GM23338 (cell line): ENCODE results near the gene GAA. TPM values are rescaled to one million over a fixed set of nuclear protein-coding genes. Genes with fewer than 3 reads are reported as not detected.

Source experiments
- ATAC-seq: fragments of 200-7000 bp; cut with Tn5 transposase; 3 replicates; pipeline ENCODE4 v1.9.1; 2020
- DNase-seq: peaks from one replicate; pipeline ENCODE4 v3.0.0-alpha.2; 2015; ENCODE audit warnings: low spot score
- H2AFZ ChIP-seq: fragments of 200-600 bp; sonication (generic); 2 replicates; pipeline ENCODE4 v1.8.0; 2016; ENCODE audit warnings: antibody characterized with exemption, mild to moderate bottlenecking, moderate library complexity
- H3F3A ChIP-seq: fragments of 200-600 bp; sonication (generic); replicated peaks from 2 replicates; pipeline ENCODE4 v1.8.0; 2017; ENCODE audit warnings: antibody characterized with exemption, mixed run types, low read depth
- H3K27ac ChIP-seq: fragments of 200-600 bp; sonication (generic); 2 replicates; pipeline ENCODE4 v1.6.1; 2016; ENCODE audit warnings: low read depth
- H3K27me3 ChIP-seq: fragments of 200-600 bp; sonication (generic); 2 replicates; pipeline ENCODE4 v1.8.0; 2016; ENCODE audit warnings: mild to moderate bottlenecking, mixed run types, moderate library complexity; ENCODE audit not compliant: insufficient read depth
- H3K36me3 ChIP-seq: fragments of 200-600 bp; sonication (generic); 2 replicates; pipeline ENCODE4 v1.8.0; 2016; ENCODE audit warnings: mild to moderate bottlenecking; ENCODE audit not compliant: insufficient read depth
- H3K4me1 ChIP-seq: fragments of 200-600 bp; sonication (generic); 2 replicates; pipeline ENCODE4 v1.8.0; 2016; ENCODE audit warnings: mild to moderate bottlenecking, moderate library complexity; ENCODE audit not compliant: insufficient read depth
- H3K4me2 ChIP-seq: fragments of 200-600 bp; sonication (generic); 2 replicates; pipeline ENCODE4 v1.7.1; 2017; ENCODE audit warnings: mixed run types
- H3K4me3 ChIP-seq: fragments of 200-600 bp; sonication (generic); 2 replicates; pipeline ENCODE4 v1.6.1; 2016; ENCODE audit warnings: mixed run types
- H3K79me2 ChIP-seq: fragments of 200-600 bp; sonication (generic); replicated peaks from 2 replicates; pipeline ENCODE4 v1.8.0; 2017; ENCODE audit warnings: mild to moderate bottlenecking; ENCODE audit not compliant: insufficient read depth
- H3K9me2 ChIP-seq: fragments of 200-600 bp; sonication (generic); 2 replicates; pipeline ENCODE4 v1.8.0; 2017; ENCODE audit not compliant: insufficient read depth
- H4K20me1 ChIP-seq: fragments of 200-600 bp; sonication (generic); replicated peaks from 2 replicates; pipeline ENCODE4 v1.8.0; 2017; ENCODE audit warnings: mild to moderate bottlenecking; ENCODE audit not compliant: insufficient read depth
- H3K27ac Mint-ChIP-seq: 2 replicates; pipeline ENCODE4 v1.8.0; 2020; ENCODE audit warnings: inconsistent platforms, mild to moderate bottlenecking, moderate library complexity, mixed read lengths
- H3K27me3 Mint-ChIP-seq: 3 replicates; pipeline ENCODE4 v1.8.0; 2022; ENCODE audit warnings: low read depth, mild to moderate bottlenecking, moderate library complexity, mixed read lengths, inconsistent platforms; ENCODE audit not compliant: insufficient read depth, poor library complexity
- H3K36me3 Mint-ChIP-seq: 3 replicates; pipeline ENCODE4 v1.8.0; 2021; ENCODE audit warnings: low read depth, mild to moderate bottlenecking, inconsistent platforms, moderate library complexity, mixed read lengths
- H3K4me1 Mint-ChIP-seq: 3 replicates; pipeline ENCODE4 v1.8.0; 2020; ENCODE audit warnings: mild to moderate bottlenecking, inconsistent platforms, mixed read lengths
- H3K4me3 Mint-ChIP-seq: 3 replicates; pipeline ENCODE4 v1.8.0; 2021; ENCODE audit warnings: moderate library complexity, mild to moderate bottlenecking, inconsistent platforms, mixed read lengths
- H3K9me3 Mint-ChIP-seq: 3 replicates; pipeline ENCODE4 v1.8.0; 2020; ENCODE audit warnings: moderate library complexity, mild to moderate bottlenecking, inconsistent platforms, mixed read lengths
- CREB1 ChIP-seq: fragments of 250-450 bp; sonication (Bioruptor Pico); IDR thresholded peaks from 2 replicates; pipeline ENCODE4 v1.5.0; 2020; ENCODE audit warnings: low read depth, mild to moderate bottlenecking, moderate library complexity
- EZH2 ChIP-seq: fragments of 200-600 bp; sonication (generic); IDR thresholded peaks from one replicate; pipeline ENCODE4 v1.8.0; 2017; ENCODE audit warnings: antibody characterized with exemption, mild to moderate bottlenecking, low read depth; ENCODE audit not compliant: unreplicated experiment
- ZNF114 ChIP-seq: fragments of 250-450 bp; sonication (Bioruptor Pico); IDR thresholded peaks from 2 replicates; pipeline ENCODE4 v1.5.0; 2020; ENCODE audit warnings: mild to moderate bottlenecking, moderate library complexity
- polyA plus RNA-seq: library from polyadenylated mRNA; unstranded; fragments of >200 nt; fragmentation: Nextera tagmentation; extraction: Ambion mirVana; gene quantifications from 2 replicates; pipeline ENCODE4 v1.2.1, GENCODE V29; 2016
- total RNA-seq: library from RNA; depleted of rRNA; stranded (reverse); fragments of >200 nt; shearing (Covaris generic); gene quantifications from 2 replicates; pipeline ENCODE4 v1.2.3, GENCODE V29; 2014
- TF ChIP-seq, protein P1 (sequence below): fragments of 250-450 bp; sonication (Bioruptor Pico); IDR thresholded peaks from 2 replicates; pipeline ENCODE4 v1.5.0; 2020; ENCODE audit warnings: mild to moderate bottlenecking, moderate library complexity
- TF ChIP-seq, protein P2 (sequence below), 2 experiments: fragments of 200-600 bp in 1 of 2; sonication (generic) in 1 of 2; conservative IDR thresholded peaks; 2 replicates each; pipeline versions ENCODE4 v1.5.1 to v1.6.1; 2016 to 2017; ENCODE audit warnings: antibody characterized with exemption in 2 of 2, low read depth in 2 of 2, mild to moderate bottlenecking in 2 of 2, moderate library complexity in 1 of 2

The GAA gene
- total and polyA plus RNA-seq, 2 experiments from 2014 or later, result 72.5 to 98.1 TPM

DNA sequence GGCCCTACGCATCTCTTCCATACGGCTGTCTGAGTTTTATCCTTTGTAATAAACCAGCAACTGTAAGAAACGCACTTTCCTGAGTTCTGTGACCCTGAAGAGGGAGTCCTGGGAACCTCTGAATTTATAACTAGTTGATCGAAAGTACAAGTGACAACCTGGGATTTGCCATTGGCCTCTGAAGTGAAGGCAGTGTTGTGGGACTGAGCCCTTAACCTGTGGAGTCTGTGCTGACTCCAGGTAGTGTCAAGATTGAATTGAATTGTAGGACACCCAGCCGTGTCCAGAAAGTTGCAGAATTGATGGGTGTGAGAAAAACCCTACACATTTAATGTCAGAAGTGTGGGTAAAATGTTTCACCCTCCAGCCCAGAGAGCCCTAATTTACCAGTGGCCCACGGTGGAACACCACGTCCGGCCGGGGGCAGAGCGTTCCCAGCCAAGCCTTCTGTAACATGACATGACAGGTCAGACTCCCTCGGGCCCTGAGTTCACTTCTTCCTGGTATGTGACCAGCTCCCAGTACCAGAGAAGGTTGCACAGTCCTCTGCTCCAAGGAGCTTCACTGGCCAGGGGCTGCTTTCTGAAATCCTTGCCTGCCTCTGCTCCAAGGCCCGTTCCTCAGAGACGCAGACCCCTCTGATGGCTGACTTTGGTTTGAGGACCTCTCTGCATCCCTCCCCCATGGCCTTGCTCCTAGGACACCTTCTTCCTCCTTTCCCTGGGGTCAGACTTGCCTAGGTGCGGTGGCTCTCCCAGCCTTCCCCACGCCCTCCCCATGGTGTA lies 1.5 kb downstream of the GAA start:
- no peaks in the 10 kb centered on the region for H3K9me2 ChIP-seq
- H3K79me2 ChIP-seq, result 0 out of 2 replicates have a peak, but pooled peaks cover 5% of the 10 kb centered on the region
- H3F3A ChIP-seq, result 0 out of 2 replicates have a peak, but pooled peaks cover 4% of the 10 kb centered on the region
- no peaks in the 10 kb centered on the region; the same call in 2 of the 3 replicates for H3K9me3 Mint-ChIP-seq
- peaks cover 3% of the 10 kb centered on the region; the same call in 2 of the 3 replicates for H3K36me3 Mint-ChIP-seq
- H4K20me1 ChIP-seq, result no peaks in the 10 kb centered on the region
- peaks cover 8% of the 10 kb centered on the region; the same call in 1 of the 2 replicates for H3K27me3 ChIP-seq
- peak overlapping the region; percentile 90; the same call in 1 of the 2 replicates for H3K4me2 ChIP-seq
- TF ChIP-seq EZH2, result no peak
- TF ChIP-seq, protein P1, sequence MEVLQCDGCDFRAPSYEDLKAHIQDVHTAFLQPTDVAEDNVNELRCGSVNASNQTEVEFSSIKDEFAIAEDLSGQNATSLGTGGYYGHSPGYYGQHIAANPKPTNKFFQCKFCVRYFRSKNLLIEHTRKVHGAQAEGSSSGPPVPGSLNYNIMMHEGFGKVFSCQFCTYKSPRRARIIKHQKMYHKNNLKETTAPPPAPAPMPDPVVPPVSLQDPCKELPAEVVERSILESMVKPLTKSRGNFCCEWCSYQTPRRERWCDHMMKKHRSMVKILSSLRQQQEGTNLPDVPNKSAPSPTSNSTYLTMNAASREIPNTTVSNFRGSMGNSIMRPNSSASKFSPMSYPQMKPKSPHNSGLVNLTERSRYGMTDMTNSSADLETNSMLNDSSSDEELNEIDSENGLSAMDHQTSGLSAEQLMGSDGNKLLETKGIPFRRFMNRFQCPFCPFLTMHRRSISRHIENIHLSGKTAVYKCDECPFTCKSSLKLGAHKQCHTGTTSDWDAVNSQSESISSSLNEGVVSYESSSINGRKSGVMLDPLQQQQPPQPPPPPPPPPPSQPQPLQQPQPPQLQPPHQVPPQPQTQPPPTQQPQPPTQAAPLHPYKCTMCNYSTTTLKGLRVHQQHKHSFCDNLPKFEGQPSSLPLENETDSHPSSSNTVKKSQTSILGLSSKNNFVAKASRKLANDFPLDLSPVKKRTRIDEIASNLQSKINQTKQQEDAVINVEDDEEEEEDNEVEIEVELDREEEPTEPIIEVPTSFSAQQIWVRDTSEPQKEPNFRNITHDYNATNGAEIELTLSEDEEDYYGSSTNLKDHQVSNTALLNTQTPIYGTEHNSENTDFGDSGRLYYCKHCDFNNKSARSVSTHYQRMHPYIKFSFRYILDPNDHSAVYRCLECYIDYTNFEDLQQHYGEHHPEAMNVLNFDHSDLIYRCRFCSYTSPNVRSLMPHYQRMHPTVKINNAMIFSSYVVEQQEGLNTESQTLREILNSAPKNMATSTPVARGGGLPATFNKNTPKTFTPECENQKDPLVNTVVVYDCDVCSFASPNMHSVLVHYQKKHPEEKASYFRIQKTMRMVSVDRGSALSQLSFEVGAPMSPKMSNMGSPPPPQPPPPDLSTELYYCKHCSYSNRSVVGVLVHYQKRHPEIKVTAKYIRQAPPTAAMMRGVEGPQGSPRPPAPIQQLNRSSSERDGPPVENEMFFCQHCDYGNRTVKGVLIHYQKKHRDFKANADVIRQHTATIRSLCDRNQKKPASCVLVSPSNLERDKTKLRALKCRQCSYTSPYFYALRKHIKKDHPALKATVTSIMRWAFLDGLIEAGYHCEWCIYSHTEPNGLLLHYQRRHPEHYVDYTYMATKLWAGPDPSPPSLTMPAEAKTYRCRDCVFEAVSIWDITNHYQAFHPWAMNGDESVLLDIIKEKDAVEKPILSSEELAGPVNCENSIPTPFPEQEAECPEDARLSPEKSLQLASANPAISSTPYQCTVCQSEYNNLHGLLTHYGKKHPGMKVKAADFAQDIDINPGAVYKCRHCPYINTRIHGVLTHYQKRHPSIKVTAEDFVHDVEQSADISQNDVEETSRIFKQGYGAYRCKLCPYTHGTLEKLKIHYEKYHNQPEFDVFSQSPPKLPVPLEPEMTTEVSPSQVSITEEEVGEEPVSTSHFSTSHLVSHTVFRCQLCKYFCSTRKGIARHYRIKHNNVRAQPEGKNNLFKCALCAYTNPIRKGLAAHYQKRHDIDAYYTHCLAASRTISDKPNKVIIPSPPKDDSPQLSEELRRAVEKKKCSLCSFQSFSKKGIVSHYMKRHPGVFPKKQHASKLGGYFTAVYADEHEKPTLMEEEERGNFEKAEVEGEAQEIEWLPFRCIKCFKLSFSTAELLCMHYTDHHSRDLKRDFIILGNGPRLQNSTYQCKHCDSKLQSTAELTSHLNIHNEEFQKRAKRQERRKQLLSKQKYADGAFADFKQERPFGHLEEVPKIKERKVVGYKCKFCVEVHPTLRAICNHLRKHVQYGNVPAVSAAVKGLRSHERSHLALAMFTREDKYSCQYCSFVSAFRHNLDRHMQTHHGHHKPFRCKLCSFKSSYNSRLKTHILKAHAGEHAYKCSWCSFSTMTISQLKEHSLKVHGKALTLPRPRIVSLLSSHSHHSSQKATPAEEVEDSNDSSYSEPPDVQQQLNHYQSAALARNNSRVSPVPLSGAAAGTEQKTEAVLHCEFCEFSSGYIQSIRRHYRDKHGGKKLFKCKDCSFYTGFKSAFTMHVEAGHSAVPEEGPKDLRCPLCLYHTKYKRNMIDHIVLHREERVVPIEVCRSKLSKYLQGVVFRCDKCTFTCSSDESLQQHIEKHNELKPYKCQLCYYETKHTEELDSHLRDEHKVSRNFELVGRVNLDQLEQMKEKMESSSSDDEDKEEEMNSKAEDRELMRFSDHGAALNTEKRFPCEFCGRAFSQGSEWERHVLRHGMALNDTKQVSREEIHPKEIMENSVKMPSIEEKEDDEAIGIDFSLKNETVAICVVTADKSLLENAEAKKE (CRISPR knock-in tag), result no peak
- no peak for TF ChIP-seq CREB1 (CRISPR knock-in tag)
- no peak for TF ChIP-seq ZNF114 (CRISPR knock-in tag)
- TF ChIP-seq, protein P2, sequence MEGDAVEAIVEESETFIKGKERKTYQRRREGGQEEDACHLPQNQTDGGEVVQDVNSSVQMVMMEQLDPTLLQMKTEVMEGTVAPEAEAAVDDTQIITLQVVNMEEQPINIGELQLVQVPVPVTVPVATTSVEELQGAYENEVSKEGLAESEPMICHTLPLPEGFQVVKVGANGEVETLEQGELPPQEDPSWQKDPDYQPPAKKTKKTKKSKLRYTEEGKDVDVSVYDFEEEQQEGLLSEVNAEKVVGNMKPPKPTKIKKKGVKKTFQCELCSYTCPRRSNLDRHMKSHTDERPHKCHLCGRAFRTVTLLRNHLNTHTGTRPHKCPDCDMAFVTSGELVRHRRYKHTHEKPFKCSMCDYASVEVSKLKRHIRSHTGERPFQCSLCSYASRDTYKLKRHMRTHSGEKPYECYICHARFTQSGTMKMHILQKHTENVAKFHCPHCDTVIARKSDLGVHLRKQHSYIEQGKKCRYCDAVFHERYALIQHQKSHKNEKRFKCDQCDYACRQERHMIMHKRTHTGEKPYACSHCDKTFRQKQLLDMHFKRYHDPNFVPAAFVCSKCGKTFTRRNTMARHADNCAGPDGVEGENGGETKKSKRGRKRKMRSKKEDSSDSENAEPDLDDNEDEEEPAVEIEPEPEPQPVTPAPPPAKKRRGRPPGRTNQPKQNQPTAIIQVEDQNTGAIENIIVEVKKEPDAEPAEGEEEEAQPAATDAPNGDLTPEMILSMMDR (conservative IDR thresholded peaks at IDR 0.05; ENCODE audit: low read depth in 2 of 2), result no peak
- no peak overlapping the region for H2AFZ ChIP-seq
- ATAC-seq (no peak), DNase-seq (no peak)
- H3K27ac Mint-ChIP-seq, result no peak overlapping the region
- H3K4me3 ChIP-seq, result peak overlapping the region; percentile 70; the same call in 1 of the 2 replicates
- no peaks in the 10 kb centered on the region for H3K36me3 ChIP-seq
- H3K27ac ChIP-seq, result no peak overlapping the region
- peak overlapping the region; percentile 91 for H3K4me3 Mint-ChIP-seq
- peaks cover 10% of the 10 kb centered on the region; the same call in 1 of the 2 replicates for H3K4me1 ChIP-seq
- peaks cover 22% of the 10 kb centered on the region for H3K4me1 Mint-ChIP-seq
- peaks cover 17% of the 10 kb centered on the region for H3K27me3 Mint-ChIP-seq
